ENCODE measurements around the gene UTF1. TPM values are rescaled to one million over a fixed set of nuclear protein-coding genes. Genes with fewer than 3 reads are reported as not detected.

Gene UTF1, protein sequence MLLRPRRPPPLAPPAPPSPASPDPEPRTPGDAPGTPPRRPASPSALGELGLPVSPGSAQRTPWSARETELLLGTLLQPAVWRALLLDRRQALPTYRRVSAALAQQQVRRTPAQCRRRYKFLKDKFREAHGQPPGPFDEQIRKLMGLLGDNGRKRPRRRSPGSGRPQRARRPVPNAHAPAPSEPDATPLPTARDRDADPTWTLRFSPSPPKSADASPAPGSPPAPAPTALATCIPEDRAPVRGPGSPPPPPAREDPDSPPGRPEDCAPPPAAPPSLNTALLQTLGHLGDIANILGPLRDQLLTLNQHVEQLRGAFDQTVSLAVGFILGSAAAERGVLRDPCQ
- total RNA-seq: not detected

- DNase-seq: no peak
Observed at GRCh38 chr10:133230044-133230361, at the start of gene UTF1. Gene UTF1, plus strand, starts transcription at chr10:133230217. Its CDS starts 72 bp downstream, at chr10:133230289.

DNA sequence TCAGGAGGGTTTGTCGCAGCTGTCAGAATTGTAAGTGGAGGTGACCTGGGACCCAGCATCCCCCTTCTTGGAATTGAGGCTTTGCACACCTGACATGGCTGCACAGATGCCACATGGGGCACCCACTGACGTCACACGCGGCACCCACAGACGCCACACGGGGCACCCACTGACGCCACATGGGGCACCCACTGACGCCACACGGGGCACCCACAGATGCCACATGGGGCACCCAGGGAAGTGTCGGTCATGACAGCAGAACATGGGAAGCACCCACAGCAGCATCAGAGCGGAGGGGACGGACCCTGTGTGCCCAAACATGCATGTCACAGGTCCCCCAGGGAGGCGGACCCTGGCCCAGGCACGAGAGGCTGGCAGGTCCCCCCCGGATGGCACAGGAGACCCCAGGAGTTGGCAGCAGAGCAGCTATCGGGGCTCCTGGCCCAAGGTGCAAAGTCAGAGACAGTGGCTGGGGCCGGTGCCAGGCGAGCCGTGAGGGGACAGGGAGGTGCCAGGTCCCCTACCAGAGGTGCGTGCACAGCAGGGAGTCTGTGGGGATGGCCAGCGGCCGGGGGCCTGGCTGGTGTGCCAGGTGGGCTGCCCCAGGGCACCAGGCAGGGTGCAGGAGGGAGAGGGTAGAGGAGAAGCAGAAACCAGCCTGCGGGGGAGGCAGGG, 48.9 kb upstream of the UTF1 start:
- DNase-seq: no peak

DNA sequence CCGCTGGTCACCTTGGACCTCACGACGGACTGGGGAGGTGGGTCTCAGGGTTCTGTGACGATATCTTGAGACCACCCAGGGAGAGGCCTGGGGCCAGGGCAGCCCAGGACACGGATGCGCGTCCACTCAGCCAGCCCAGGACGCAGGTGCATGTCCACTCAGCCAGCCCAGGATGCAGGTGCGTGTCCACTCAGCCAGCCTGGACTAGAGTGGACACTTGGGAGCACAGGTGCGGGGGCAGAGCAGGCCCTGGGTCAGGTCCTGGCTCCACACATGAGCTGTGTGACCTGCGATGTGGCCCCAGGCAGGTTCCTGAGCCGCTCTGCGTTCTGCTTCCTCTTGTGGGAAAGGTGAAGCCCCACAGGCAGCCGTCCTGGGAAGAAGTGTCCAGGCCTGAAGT, 47.8 kb upstream of the UTF1 start:
- no peak for DNase-seq

DNA sequence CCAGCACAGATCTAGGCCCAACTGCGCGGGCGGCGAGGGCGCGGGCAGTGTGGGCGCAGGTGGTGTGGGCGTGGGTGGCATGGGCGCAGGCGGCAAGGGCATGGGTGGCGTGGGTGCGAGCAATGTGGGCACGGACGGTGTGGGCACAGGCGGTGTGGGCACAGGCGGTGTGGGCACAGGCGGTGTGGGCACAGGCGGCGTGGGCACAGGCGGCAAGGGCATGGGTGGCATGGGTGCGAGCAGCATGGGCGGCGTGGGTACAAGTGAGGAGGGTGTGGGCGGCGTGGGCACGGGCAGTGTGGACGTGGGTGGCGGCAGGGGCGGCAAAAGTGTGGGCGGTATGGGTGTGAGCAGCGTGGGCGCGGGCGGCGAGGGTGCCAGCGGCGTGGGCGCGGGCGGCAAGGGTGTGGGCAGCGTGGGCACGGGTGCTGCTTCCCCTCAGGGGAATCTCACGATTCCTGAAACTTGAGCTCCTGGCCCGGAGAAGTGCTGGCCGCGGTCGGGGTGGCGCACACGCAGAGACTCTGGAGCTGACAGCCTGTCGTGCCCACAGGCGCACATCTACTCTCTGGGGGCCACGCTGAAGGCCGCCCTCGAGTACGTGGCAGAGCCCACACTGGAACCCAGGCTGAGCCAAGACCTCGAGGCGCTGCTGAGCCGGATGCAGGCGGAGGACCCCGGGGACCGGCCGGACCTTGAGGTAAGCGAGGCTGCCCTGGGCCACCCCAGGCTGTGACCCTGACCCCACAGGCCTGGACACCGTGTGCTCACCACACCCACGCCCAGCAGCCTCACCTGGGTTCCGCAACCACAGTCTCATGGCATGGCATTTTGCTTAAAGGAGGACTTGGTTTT, 47.0 kb upstream of the UTF1 start:
- no peak for DNase-seq

DNA sequence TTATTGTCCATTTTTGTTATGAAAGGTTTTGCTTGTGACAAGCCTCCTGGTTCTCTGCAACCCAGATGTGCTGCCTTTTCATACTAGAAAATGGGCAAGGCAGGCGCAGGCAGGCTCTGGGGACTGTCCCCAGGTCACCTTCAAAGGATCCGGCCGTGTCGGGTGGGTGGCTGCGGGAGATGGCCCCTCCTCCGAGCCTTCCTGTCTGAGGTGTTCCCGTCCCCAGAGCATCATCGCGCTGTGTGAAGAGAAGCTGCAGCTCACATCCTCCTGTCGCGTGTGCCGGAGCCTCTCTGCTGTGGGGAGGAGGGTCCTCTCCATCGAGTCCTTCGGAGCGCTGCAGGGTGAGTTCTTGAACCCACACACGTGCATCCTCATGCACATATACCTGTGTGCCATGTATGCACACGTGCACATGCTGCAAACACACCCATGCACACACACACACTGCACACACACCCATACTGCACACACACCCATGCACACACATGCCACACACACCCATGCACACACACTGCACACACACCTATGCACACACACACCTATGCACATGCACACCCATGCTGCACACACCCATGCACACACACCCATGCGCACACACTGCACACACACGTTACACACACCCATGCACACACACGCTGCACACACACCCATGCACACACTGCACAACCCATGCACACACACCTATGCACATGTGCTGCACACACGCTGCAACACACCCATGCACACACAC, 46.2 kb upstream of the UTF1 start:
- no peak for DNase-seq

- DNase-seq: no peak
Observed at GRCh38 chr10:133184591-133185244, 45.3 kb upstream of the UTF1 start.

- DNase-seq: no peak
Observed at GRCh38 chr10:133185421-133185820, 44.6 kb upstream of the UTF1 start.

DNA sequence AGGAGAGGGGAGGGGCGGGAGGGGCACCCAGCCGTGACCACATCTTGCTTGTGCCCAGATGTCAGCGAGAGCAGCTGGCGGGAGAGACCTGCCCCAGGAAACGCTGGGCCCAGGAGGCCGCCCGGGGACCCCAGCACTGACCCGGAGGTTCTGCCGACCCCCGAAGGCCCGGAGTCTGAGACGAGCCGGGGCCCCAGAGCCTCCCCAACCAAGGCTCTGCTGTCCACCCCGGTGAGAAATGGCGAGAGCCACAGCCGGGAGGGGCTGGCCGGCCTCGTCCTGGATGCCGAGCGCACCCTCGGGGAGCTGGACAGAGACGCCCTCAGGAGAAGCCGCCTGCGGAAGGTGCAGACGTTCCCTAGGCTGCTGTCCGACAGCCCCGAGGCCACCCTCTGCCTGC, 44.1 kb upstream of the UTF1 start:
- no peak for DNase-seq

DNA sequence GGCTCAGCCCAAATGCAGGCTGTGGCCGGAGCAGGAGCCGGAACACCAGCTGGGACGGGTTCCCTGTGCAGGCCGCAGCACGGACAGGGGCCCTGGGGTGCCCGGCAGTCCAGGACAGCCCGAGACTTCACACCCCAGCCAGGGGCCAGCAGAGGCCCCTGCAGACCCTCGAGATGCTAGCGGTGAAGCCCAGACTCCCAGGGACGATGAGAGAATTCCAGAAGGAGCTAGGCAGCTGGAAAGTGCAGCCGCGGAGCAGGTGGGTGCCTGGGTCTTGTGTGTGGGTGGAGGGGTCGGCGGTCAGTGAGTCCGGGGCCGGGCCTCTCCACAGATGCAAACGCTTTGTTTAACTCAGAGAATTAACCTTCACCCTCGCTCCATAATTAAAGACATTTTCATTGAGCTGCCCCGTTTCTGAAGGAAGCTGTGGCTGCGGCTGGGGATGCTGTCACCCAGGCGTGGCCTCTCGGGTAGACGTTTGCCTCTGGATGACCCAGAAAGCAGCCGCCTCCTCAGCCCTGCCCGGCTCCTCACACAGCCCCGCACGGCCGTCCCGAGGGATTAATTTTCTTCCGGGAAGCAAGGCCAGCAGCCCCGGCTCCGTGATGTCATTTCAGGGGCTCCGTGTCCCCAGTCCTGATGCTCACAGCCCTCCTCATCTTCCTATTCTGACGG, 43.5 kb upstream of the UTF1 start:
- DNase-seq: no peak

DNA sequence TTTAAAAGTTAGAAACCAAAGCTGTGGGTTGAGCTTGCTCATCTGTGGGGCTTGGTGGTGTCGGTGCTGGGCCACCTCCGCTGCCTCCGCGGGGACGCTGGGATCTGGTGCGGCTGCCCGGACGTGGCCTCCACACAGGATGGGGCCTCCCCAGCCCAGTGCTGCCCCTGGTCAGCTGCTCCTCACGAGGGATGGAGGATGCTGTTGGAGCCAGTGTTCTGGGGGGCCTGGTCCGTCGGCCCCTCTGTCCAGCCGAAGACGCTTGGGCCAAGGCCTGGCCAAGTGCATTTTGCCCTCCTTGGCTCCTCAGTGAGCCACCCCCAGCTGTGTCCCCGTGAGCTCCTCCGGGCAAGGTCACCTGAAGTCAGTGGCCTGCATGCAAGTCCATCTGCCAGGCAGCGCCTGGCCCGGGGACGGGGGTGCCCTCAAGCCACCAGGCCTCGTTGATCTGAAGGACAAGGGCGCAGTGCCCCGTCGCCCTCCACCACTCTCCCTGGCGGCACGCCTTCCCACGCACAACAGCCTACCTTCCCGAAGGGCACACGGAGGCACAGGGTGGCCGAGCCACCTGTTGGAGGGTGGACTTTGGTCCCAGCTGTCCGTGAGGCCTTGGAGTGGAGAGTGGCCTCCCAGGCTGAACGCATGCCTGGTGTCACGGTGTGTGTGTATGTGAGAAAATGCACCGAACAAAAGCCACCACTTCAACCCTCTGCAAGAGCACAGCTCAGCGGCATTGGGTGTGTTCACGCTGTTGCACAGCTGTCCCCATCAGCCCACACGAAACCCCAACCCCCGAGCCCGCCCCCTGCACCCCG, 42.7 kb upstream of the UTF1 start:
- no peak for DNase-seq

GRCh38 chr10:133187906-133188681, 41.9 kb upstream of the UTF1 start:
- DNase-seq: no peak

DNA sequence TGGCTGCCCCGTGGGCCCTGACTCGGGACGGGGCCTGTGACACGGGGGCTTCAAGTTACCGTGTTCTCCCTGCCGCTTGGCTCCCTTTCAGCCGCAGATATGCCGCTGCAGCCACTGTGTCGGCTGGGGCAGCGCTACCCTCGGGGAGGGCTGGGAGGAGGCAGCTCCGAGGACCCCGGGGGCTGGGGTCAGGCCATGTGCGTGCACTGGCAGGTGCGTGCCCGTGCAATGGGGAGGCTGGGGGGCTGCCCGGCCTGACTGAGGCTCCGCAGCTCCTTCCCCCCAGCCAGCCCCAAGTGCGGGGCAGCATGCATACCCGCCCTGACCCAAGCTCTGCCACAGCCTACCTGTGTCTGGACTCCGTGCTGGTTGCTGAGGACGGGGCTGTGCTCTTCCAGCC, 40.8 kb upstream of the UTF1 start:
- no peak for DNase-seq

DNA sequence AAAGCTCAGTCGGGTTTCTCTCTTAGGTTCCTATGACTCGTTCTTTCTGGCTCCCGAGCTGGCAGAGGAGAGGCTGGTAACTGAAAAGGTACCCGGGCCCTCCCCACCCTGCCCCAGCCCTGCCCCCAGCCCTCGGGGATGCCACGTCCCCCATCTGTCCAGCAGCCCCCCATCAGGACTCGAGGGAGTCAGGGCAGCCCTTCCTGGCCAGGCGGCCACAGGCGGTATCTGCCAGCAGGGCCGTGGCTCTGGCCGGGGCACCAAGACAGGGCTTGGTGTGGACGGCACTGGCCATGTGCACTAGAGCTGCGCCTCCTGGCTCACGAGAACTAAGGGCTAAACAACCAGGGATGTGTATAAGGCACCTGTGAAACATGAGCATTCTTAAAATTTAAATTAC, 40.3 kb upstream of the UTF1 start:
- no peak for DNase-seq

GRCh38 chr10:133190225-133190624, 39.8 kb upstream of the UTF1 start:
- DNase-seq: no peak

GRCh38 chr10:133191651-133192050, 38.4 kb upstream of the UTF1 start:
- no peak for DNase-seq

DNA sequence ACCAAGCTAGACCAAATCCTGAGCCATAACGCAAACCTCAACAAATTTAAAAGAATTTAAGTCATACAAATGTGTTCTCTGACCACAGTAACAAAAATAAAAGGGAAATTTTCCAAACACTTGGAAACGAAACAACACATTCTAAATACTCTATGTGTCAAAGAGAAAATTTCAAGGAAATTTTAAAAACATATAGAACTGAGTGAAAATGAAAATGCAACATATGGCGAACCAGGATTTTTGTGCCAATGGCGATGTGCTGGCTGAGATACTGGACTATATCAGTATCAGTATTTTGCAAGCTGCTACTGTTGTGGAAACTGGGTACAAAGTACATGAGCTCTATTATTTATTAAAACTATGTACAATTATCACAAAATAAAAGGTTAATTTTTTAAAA, 35.9 kb upstream of the UTF1 start:
- DNase-seq: no peak

DNA sequence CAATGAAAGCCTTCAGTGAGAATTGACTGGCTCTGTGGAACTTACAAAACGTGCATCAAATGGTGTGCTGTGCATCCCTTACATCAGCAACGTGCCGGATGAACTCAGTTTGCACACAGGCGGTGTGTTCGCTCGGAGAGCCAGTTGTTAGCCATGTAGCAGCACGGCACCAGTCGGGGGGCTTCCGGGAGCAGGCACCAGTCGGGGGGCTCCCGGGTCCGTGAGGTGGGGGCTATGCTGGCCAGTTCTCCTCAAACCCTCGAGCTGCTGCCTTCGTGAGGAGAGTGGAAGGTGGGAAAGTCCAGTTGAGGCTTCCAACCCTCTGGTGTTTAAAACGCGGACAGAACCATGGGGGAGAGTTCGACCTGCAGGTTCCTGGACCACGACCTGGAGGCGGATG, 34.9 kb upstream of the UTF1 start:
- no peak for DNase-seq

GRCh38 chr10:133195611-133196010, 34.4 kb upstream of the UTF1 start:
- no peak for DNase-seq

DNA sequence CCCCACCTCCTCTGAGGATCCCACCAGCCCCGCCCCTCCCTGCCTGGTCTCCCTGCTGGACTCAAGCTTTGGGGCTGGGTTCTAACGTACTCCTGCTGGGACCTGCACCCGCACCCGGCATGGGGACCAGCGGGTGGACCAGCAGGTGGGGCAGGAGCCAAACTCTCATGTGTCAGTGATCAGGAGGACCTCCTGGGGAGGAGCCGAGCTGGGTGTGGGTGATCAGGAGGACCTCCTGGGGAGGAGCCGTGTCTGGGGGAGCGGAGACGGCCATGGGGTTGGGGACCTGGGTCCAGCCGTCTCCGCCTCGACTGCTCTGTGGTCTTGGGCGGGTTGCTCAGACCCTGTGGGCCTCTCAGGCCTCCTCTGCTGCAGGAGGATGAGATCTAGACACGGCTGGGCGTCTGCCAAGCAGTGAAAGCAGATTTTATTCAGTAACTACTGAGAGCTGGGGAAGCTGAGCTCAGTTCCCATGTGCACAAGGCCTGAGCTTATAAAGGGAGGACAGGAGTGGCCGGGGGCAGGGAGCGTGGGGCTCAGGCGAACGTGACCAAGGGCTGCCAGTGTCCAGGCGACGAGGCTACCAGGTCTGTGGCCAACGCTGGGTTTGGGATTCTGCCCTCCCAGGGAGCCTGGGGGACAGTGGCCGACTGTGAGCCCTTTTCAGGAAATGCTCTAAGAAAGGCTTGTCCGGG, 33.6 kb upstream of the UTF1 start:
- no peak for DNase-seq

All from skin of body (tissue), 2 donors.